H1 (cell line): ENCODE data around the gene MAP3K1. TPM values are rescaled to one million over a fixed set of nuclear protein-coding genes. Genes with fewer than 3 reads are reported as not detected.

Source experiments
- CTCF ChIA-PET: fragments of 300-600 bp; sonication (Branson Sonifier 250); formaldehyde crosslinking; loops from one replicate; lab custom pipeline; 2021; ENCODE audit not compliant: partially characterized antibody; lab: Charles Lee
- POLR2A ChIA-PET: fragments of 300-600 bp; sonication (Branson Sonifier 250); formaldehyde crosslinking; loops from one replicate; lab custom pipeline; 2021; ENCODE audit warnings: inconsistent platforms; ENCODE audit not compliant: partially characterized antibody; lab: Charles Lee
- DNase-seq, 2 experiments: peaks; one replicate each; pipeline versions ENCODE4 v3.0.0 to v3.0.0-alpha.2; 2010 to 2022; ENCODE audit warnings: low spot score in 2 of 2, low read depth in 1 of 2, mixed read lengths in 1 of 2
- FAIRE-seq: peaks from 2 replicates; lab custom pipeline; 2011; peaks lifted over from hg19 to GRCh38; lab: Jason Lieb, UNC
- H2AFZ ChIP-seq: 2 replicates; pipeline ENCODE4 v1.8.1; 2012; ENCODE audit warnings: low read length, inconsistent platforms
- H2AK5ac ChIP-seq: 2 replicates; pipeline ENCODE4 v1.6.1; 2013; ENCODE audit warnings: low read depth, low read length
- H2BK120ac ChIP-seq: replicated peaks from 2 replicates; pipeline ENCODE3; 2013; ENCODE audit warnings: low read depth, low read length, inconsistent platforms
- H2BK12ac ChIP-seq: 2 replicates; pipeline ENCODE4 v1.6.1; 2013; ENCODE audit warnings: low read depth, low read length
- H2BK15ac ChIP-seq: 2 replicates; pipeline ENCODE4 v1.6.1; 2013; ENCODE audit warnings: low read length
- H2BK20ac ChIP-seq: 2 replicates; pipeline ENCODE4 v1.6.1; 2013; ENCODE audit warnings: low read length
- H2BK5ac ChIP-seq: 2 replicates; pipeline ENCODE4 v1.6.1; 2013; ENCODE audit warnings: low read depth, low read length
- H3K14ac ChIP-seq: 2 replicates; pipeline ENCODE4 v1.6.1; 2013; ENCODE audit warnings: inconsistent platforms; ENCODE audit not compliant: insufficient read length
- H3K18ac ChIP-seq: 2 replicates; pipeline ENCODE4 v1.6.1; 2013; ENCODE audit warnings: low read length; ENCODE audit errors: extremely low read depth
- H3K23ac ChIP-seq: 2 replicates; pipeline ENCODE4 v1.6.1; 2013; ENCODE audit warnings: inconsistent platforms; ENCODE audit not compliant: insufficient read length
- H3K23me2 ChIP-seq: 2 replicates; pipeline ENCODE4 v1.6.1; 2013; ENCODE audit warnings: low read depth, low read length
- H3K27ac ChIP-seq: 2 replicates; pipeline ENCODE4 v1.6.1; 2011; ENCODE audit warnings: low read depth, low read length, inconsistent platforms
- H3K27me3 ChIP-seq, 4 experiments: replicated peaks in 1 of 4; 1 replicate in 1 of 4; 2 replicates in 3 of 4; pipeline versions ENCODE4 v1.6.1 to v1.8.1; 2011 to 2013; ENCODE audit warnings: low read length in 3 of 4, mild to moderate bottlenecking in 3 of 4, inconsistent platforms in 2 of 4, mixed read lengths in 2 of 4, moderate library complexity in 1 of 4; ENCODE audit not compliant: control insufficient read depth in 3 of 4, insufficient read depth in 3 of 4; ENCODE audit errors: extremely low read depth in 1 of 4
- H3K36me3 ChIP-seq, 4 experiments: 2 replicates each; pipeline versions ENCODE4 v1.6.1 to v1.8.1; 2011 to 2013; ENCODE audit warnings: mild to moderate bottlenecking in 4 of 4, low read length in 3 of 4, moderate library complexity in 2 of 4, control low read depth in 1 of 4, inconsistent platforms in 1 of 4; ENCODE audit not compliant: insufficient read depth in 4 of 4, control insufficient read depth in 2 of 4
- H3K4ac ChIP-seq: replicated peaks from 2 replicates; pipeline ENCODE3; 2013; ENCODE audit warnings: low read length, low read depth, mixed read lengths, inconsistent platforms; ENCODE audit not compliant: insufficient read length
- H3K4me1 ChIP-seq, 4 experiments: replicated peaks in 1 of 4; 1 replicate in 1 of 4; 2 replicates in 3 of 4; pipeline versions ENCODE4 v1.6.1 to v1.8.1; 2011 to 2013; ENCODE audit warnings: low read length in 3 of 4, inconsistent platforms in 2 of 4, mixed read lengths in 1 of 4; ENCODE audit not compliant: insufficient read depth in 4 of 4, control insufficient read depth in 3 of 4
- H3K4me2 ChIP-seq, 2 experiments: 2 replicates each; pipeline versions ENCODE4 v1.6.1 to v1.8.1; 2011 to 2013; ENCODE audit warnings: low read depth in 2 of 2, low read length in 2 of 2, control low read depth in 1 of 2, inconsistent platforms in 1 of 2, mild to moderate bottlenecking in 1 of 2; ENCODE audit not compliant: insufficient read depth in 1 of 2
- H3K4me3 ChIP-seq, 4 experiments: fragments of 200-600, 300-600 bp in 1 of 4; sonication (generic), shearing (Covaris generic), sonication (Bioruptor Twin) in 1 of 4; 2 replicates each; pipeline versions ENCODE4 v1.5.1 to v1.8.1; 2011 to 2016; ENCODE audit warnings: low read length in 4 of 4, low read depth in 3 of 4, control low read depth in 2 of 4, inconsistent platforms in 2 of 4, mild to moderate bottlenecking in 2 of 4, mixed read lengths in 1 of 4, moderate library complexity in 1 of 4; ENCODE audit not compliant: insufficient read depth in 2 of 4; ENCODE audit errors: extremely low read depth in 1 of 4
- H3K56ac ChIP-seq: replicated peaks from 2 replicates; pipeline ENCODE3; 2013; ENCODE audit warnings: low read depth, mild to moderate bottlenecking, mixed read lengths, low read length, inconsistent platforms; ENCODE audit not compliant: insufficient read length
- H3K79me1 ChIP-seq: 2 replicates; pipeline ENCODE4 v1.6.1; 2013; ENCODE audit warnings: low read depth, low read length, control low read depth
- H3K79me2 ChIP-seq, 2 experiments: 2 replicates each; pipeline versions ENCODE4 v1.6.1 to v1.8.1; 2012 to 2013; ENCODE audit warnings: low read length in 2 of 2, mild to moderate bottlenecking in 2 of 2, inconsistent platforms in 1 of 2; ENCODE audit not compliant: insufficient read depth in 2 of 2, control insufficient read depth in 1 of 2
- H3K9ac ChIP-seq, 4 experiments: replicated peaks in 1 of 4; 1 replicate in 1 of 4; 2 replicates in 3 of 4; pipeline versions ENCODE4 v1.6.1 to v1.8.1; 2011 to 2013; ENCODE audit warnings: low read depth in 3 of 4, low read length in 3 of 4, control low read depth in 2 of 4, mild to moderate bottlenecking in 2 of 4, moderate library complexity in 2 of 4, inconsistent platforms in 1 of 4; ENCODE audit errors: extremely low read depth in 1 of 4
- H3K9me3 ChIP-seq, 2 experiments: 2 replicates each; pipeline versions ENCODE4 v1.6.1 to v1.8.1; 2012 to 2013; ENCODE audit warnings: mild to moderate bottlenecking in 2 of 2, moderate library complexity in 2 of 2, control low read depth in 1 of 2, inconsistent platforms in 1 of 2, low read depth in 1 of 2, low read length in 1 of 2, mixed read lengths in 1 of 2; ENCODE audit not compliant: insufficient read depth in 2 of 2
- H4K20me1 ChIP-seq, 2 experiments: replicated peaks in 1 of 2; 2 replicates each; pipeline versions ENCODE3 to v1.8.1; 2011 to 2013; ENCODE audit warnings: inconsistent platforms in 2 of 2, low read length in 2 of 2, mild to moderate bottlenecking in 1 of 2; ENCODE audit not compliant: insufficient read depth in 2 of 2, control insufficient read depth in 1 of 2
- H4K5ac ChIP-seq: 2 replicates; pipeline ENCODE4 v1.6.1; 2013; ENCODE audit warnings: low read length, low read depth, mixed read lengths, inconsistent platforms; ENCODE audit not compliant: insufficient read length
- H4K8ac ChIP-seq: 2 replicates; pipeline ENCODE4 v1.8.0; 2013; ENCODE audit warnings: mild to moderate bottlenecking, moderate library complexity, low read length, inconsistent platforms; ENCODE audit not compliant: insufficient read depth; ENCODE audit errors: extremely low read depth
- H4K91ac ChIP-seq: replicated peaks from 2 replicates; pipeline ENCODE3; 2013; ENCODE audit warnings: low read length, mixed read lengths, inconsistent platforms; ENCODE audit not compliant: insufficient read length
- ASH2L ChIP-seq: fragments of 200-600, 300-600 bp; sonication (generic); IDR thresholded peaks from one replicate; pipeline ENCODE4 v1.7.1; 2017; ENCODE audit warnings: low read length
- BRCA1 ChIP-seq: IDR thresholded peaks from 2 replicates; pipeline ENCODE4 v1.6.1; 2012; ENCODE audit warnings: low read depth, low read length, improper control_type of control experiment
- CHD1 ChIP-seq: IDR thresholded peaks from 2 replicates; pipeline ENCODE4 v1.6.1; 2012; ENCODE audit warnings: low read depth, low read length, improper control_type of control experiment
- EGR1 ChIP-seq: IDR thresholded peaks from 2 replicates; pipeline ENCODE4 v1.6.1; 2011; ENCODE audit warnings: low read depth, low read length, borderline replicate concordance
- GABPA ChIP-seq: IDR thresholded peaks from 2 replicates; pipeline ENCODE4 v1.6.1; 2011; ENCODE audit warnings: mild to moderate bottlenecking, low read length, moderate library complexity, borderline replicate concordance; ENCODE audit not compliant: insufficient read depth
- GTF2F1 ChIP-seq: IDR thresholded peaks from 2 replicates; pipeline ENCODE4 v1.6.1; 2012; ENCODE audit warnings: low read depth, low read length, improper control_type of control experiment, borderline replicate concordance
- HDAC2 ChIP-seq, 2 experiments: fragments of 300-600 bp in 1 of 2; sonication (generic) in 1 of 2; IDR thresholded peaks; 2 replicates each; pipeline ENCODE4 v1.6.1; 2011 to 2012; ENCODE audit warnings: low read depth in 2 of 2, low read length in 2 of 2, mild to moderate bottlenecking in 2 of 2, moderate library complexity in 2 of 2, borderline replicate concordance in 1 of 2, inconsistent platforms in 1 of 2
- JUN ChIP-seq: IDR thresholded peaks from 2 replicates; pipeline ENCODE4 v1.6.1; 2011; ENCODE audit warnings: low read depth, mild to moderate bottlenecking, improper control_type of control experiment, low read length
- KDM4A ChIP-seq: IDR thresholded peaks from one replicate; pipeline ENCODE4 v1.7.1; 2012; ENCODE audit warnings: low read depth, mild to moderate bottlenecking, moderate library complexity, low read length, inconsistent platforms; ENCODE audit not compliant: severe bottlenecking
- MAFK ChIP-seq: IDR thresholded peaks from 2 replicates; pipeline ENCODE4 v1.6.1; 2012; ENCODE audit warnings: low read depth, mild to moderate bottlenecking, improper control_type of control experiment, low read length
- NRF1 ChIP-seq: IDR thresholded peaks from 2 replicates; pipeline ENCODE4 v1.6.1; 2011; ENCODE audit warnings: mild to moderate bottlenecking, low read depth, low read length, improper control_type of control experiment
- POU5F1 ChIP-seq: IDR thresholded peaks from 2 replicates; pipeline ENCODE4 v1.6.1; 2011; ENCODE audit warnings: low read depth, mild to moderate bottlenecking, low read length, moderate library complexity
- RFX5 ChIP-seq: IDR thresholded peaks from 2 replicates; pipeline ENCODE4 v1.6.1; 2011; ENCODE audit warnings: low read depth, low read length, improper control_type of control experiment, borderline replicate concordance
- TAF7 ChIP-seq: optimal IDR thresholded peaks from 2 replicates; pipeline ENCODE3; 2011; ENCODE audit warnings: low read depth, mild to moderate bottlenecking, inconsistent platforms, low read length, moderate library complexity, borderline replicate concordance
- ZNF274 ChIP-seq: IDR thresholded peaks from 2 replicates; pipeline ENCODE4 v1.7.0; 2012; ENCODE audit warnings: low read length, borderline replicate concordance; ENCODE audit errors: extremely low read depth
- WGBS, 2 experiments: shearing (Covaris generic) in 1 of 2; methylation state at CpG; one replicate each; pipeline versions ENCODE4 v1.1.6 to v1.1.7; 2013 to 2015; ENCODE audit warnings: low lambda C conversion rate in 2 of 2, mixed read lengths in 2 of 2, inconsistent platforms in 1 of 2, low coverage in 1 of 2, missing lambda C conversion rate in 1 of 2; ENCODE audit not compliant: insufficient replicate concordance in 2 of 2, insufficient coverage in 1 of 2, insufficient read length in 1 of 2; ENCODE audit errors: extremely low coverage in 1 of 2, missing lambda C conversion rate in 1 of 2; 5-methylcytosine and 5-hydroxymethylcytosine counted together
- polyA plus RNA-seq, 7 experiments: library from polyadenylated mRNA; depleted of rRNA in 3 of 7; stranded (reverse) in 5 of 7; unstranded in 2 of 7; fragments of >200 nt in 5 of 7; fragments of 200-250 nt in 2 of 7; gene quantifications; 1 replicate in 5 of 7; 2 replicates in 1 of 7; 4 replicates in 1 of 7; pipeline versions ENCODE4 v1.2.1 to v1.2.3, GENCODE V29; 2011 to 2013; ENCODE audit warnings: missing spikeins in 2 of 7, mixed read lengths in 2 of 7
- total RNA-seq: library from RNA; stranded (reverse); fragmentation: NEBNext Ultra II Directional; extraction: Animal tissue kit (Norgen Biotek cat#: 25700); gene quantifications from 2 replicates; pipeline ENCODE4 v1.2.1, GENCODE V29; 2021

MAP3K1 gene
- total and polyA plus RNA-seq, 2 of the 8 experiments (the other 6 are each of a cell fraction or from before 2014, with no cell fraction given): 3.9 to 11.8 TPM

DNA sequence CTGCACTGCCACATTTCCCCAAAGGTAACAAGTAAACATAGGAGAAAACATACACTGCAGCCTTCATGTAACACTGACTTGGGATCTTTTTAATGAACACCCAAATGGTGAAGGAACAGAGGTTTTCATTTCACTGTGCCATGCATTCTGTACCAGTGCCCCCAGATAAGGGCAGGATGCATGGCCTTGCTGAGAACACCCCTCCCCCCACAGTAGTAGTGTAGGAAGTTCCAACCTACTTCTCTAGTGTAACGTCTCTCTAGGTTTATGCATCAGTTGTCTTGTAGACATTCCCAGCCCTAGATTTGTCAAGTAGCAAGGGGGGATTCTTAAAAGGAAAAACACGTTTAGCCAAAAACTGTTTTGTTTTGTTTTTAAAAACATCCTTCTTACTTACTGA, 29.9 kb downstream of the MAP3K1 start:
- no peak overlapping the region for H3K27ac ChIP-seq
- no peak overlapping the region for H2BK15ac ChIP-seq
- H3K23me2 ChIP-seq: no peaks in the 10 kb centered on the region
- no peak overlapping the region for H3K4me2 ChIP-seq
- no peak overlapping the region for H3K9ac ChIP-seq
- no peak overlapping the region for H4K5ac ChIP-seq
- FAIRE-seq (no peak), DNase-seq (no peak)
- H2BK12ac ChIP-seq: no peak overlapping the region
- H2AK5ac ChIP-seq: no peak overlapping the region
- H3K56ac ChIP-seq: no peak overlapping the region
- H3K4me3 ChIP-seq: no peak overlapping the region
- no peak overlapping the region for H2BK5ac ChIP-seq
- H3K23ac ChIP-seq: no peak overlapping the region
- H3K4me1 ChIP-seq: peaks cover 0 to 9% (median 4%) of the 10 kb centered on the region in 4 experiments; a peak in 4 of 7 replicates
- no peaks in the 10 kb centered on the region for H3K27me3 ChIP-seq
- H3K14ac ChIP-seq: no peak overlapping the region
- H3K9me3 ChIP-seq: no peaks in the 10 kb centered on the region
- no peak overlapping the region for H2BK120ac ChIP-seq
- H3K79me2 ChIP-seq: peaks cover 0 to 84% of the 10 kb centered on the region in 2 experiments; a peak in 2 of 4 replicates
- no peak overlapping the region for H3K18ac ChIP-seq
- no peaks in the 10 kb centered on the region for H3K79me1 ChIP-seq
- H4K20me1 ChIP-seq: no peaks in the 10 kb centered on the region
- ChIA-PET CTCF (interaction anchor here (0.6 kb wide), 1 partner anchor 13 kb away, joined by 3 read pairs; no protein-coding TSS in a partner anchor), POLR2A (no interaction called here)
- H2BK20ac ChIP-seq: no peak overlapping the region
- no peak overlapping the region for H3K4ac ChIP-seq
- no peak overlapping the region for H4K8ac ChIP-seq
- 74% methylated on average over 2 of the region's 2 CpGs; no CpG with 5 or more reads in 1 of the 2 experiments for WGBS, 2 experiments
- no peak overlapping the region for H4K91ac ChIP-seq
- no peaks in the 10 kb centered on the region for H3K36me3 ChIP-seq
- H2AFZ ChIP-seq: no peak overlapping the region
- TF ChIP-seq GTF2F1 (no peak), ASH2L (no peak), JUN (no peak), POU5F1 (no peak), CHD1 (no peak), TAF7 (no peak), BRCA1 (no peak), HDAC2 (IDR thresholded peaks at IDR 0.05; ENCODE audit: borderline replicate concordance in 1 of 2, low read depth in 2 of 2, low read length in 2 of 2) (no peak), RFX5 (no peak), GABPA (no peak), NRF1 (no peak), MAFK (no peak), EGR1 (no peak), KDM4A (no peak), ZNF274 (no peak)
